ENCODE measurements around the gene OR52E5.

The OR52E5 gene

GRCh38 chr11:5933116-5933515, 40.1 kb downstream of the OR52E5 start:
- no peak for DNase-seq (ENCODE audit: low spot score)

GRCh38 chr11:5937868-5938602, 45.0 kb downstream of the OR52E5 start:
- DNase-seq (ENCODE audit: low spot score) = no peak

- DNase-seq (ENCODE audit: low spot score) = no peak
Measured at GRCh38 chr11:5938603-5938965, 45.6 kb downstream of the OR52E5 start.

GRCh38 chr11:5940748-5941147, 47.7 kb downstream of the OR52E5 start:
- no peak for DNase-seq (ENCODE audit: low spot score)

GRCh38 chr11:5941951-5942350, 48.9 kb downstream of the OR52E5 start, which contains the start of gene OR56A3:
OR56A3 (plus strand) TSS chr11:5942251; CDS start chr11:5947347, 5,096 bp downstream.
- DNase-seq (ENCODE audit: low spot score) = no peak
